H1 (cell line): ENCODE results near the gene GMFB. TPM values are rescaled to one million over a fixed set of nuclear protein-coding genes. Genes with fewer than 3 reads are reported as not detected.
A peak's percentile ranks its signal among the peaks of the same experiment; 100 is the strongest.

ENCODE experiments used
- CTCF ChIA-PET: fragments of 300-600 bp; sonication (Branson Sonifier 250); formaldehyde crosslinking; loops from one replicate; lab custom pipeline; 2021; ENCODE audit not compliant: partially characterized antibody; lab: Charles Lee
- POLR2A ChIA-PET: fragments of 300-600 bp; sonication (Branson Sonifier 250); formaldehyde crosslinking; loops from one replicate; lab custom pipeline; 2021; ENCODE audit warnings: inconsistent platforms; ENCODE audit not compliant: partially characterized antibody; lab: Charles Lee
- DNase-seq, 2 experiments: peaks; one replicate each; pipeline versions ENCODE4 v3.0.0 to v3.0.0-alpha.2; 2010 to 2022; ENCODE audit warnings: low spot score in 2 of 2, low read depth in 1 of 2, mixed read lengths in 1 of 2
- FAIRE-seq: peaks from 2 replicates; lab custom pipeline; 2011; peaks lifted over from hg19 to GRCh38; lab: Jason Lieb, UNC
- H2AFZ ChIP-seq: 2 replicates; pipeline ENCODE4 v1.8.1; 2012; ENCODE audit warnings: low read length, inconsistent platforms
- H2AK5ac ChIP-seq: 2 replicates; pipeline ENCODE4 v1.6.1; 2013; ENCODE audit warnings: low read depth, low read length
- H2BK120ac ChIP-seq: replicated peaks from 2 replicates; pipeline ENCODE3; 2013; ENCODE audit warnings: low read depth, low read length, inconsistent platforms
- H2BK12ac ChIP-seq: 2 replicates; pipeline ENCODE4 v1.6.1; 2013; ENCODE audit warnings: low read depth, low read length
- H2BK15ac ChIP-seq: 2 replicates; pipeline ENCODE4 v1.6.1; 2013; ENCODE audit warnings: low read length
- H2BK20ac ChIP-seq: 2 replicates; pipeline ENCODE4 v1.6.1; 2013; ENCODE audit warnings: low read length
- H2BK5ac ChIP-seq: 2 replicates; pipeline ENCODE4 v1.6.1; 2013; ENCODE audit warnings: low read depth, low read length
- H3K14ac ChIP-seq: 2 replicates; pipeline ENCODE4 v1.6.1; 2013; ENCODE audit warnings: inconsistent platforms; ENCODE audit not compliant: insufficient read length
- H3K18ac ChIP-seq: 2 replicates; pipeline ENCODE4 v1.6.1; 2013; ENCODE audit warnings: low read length; ENCODE audit errors: extremely low read depth
- H3K23ac ChIP-seq: 2 replicates; pipeline ENCODE4 v1.6.1; 2013; ENCODE audit warnings: inconsistent platforms; ENCODE audit not compliant: insufficient read length
- H3K23me2 ChIP-seq: 2 replicates; pipeline ENCODE4 v1.6.1; 2013; ENCODE audit warnings: low read depth, low read length
- H3K27ac ChIP-seq: 2 replicates; pipeline ENCODE4 v1.6.1; 2011; ENCODE audit warnings: low read depth, low read length, inconsistent platforms
- H3K27me3 ChIP-seq, 4 experiments: replicated peaks in 1 of 4; 1 replicate in 1 of 4; 2 replicates in 3 of 4; pipeline versions ENCODE4 v1.6.1 to v1.8.1; 2011 to 2013; ENCODE audit warnings: low read length in 3 of 4, mild to moderate bottlenecking in 3 of 4, inconsistent platforms in 2 of 4, mixed read lengths in 2 of 4, moderate library complexity in 1 of 4; ENCODE audit not compliant: control insufficient read depth in 3 of 4, insufficient read depth in 3 of 4; ENCODE audit errors: extremely low read depth in 1 of 4
- H3K36me3 ChIP-seq, 4 experiments: 2 replicates each; pipeline versions ENCODE4 v1.6.1 to v1.8.1; 2011 to 2013; ENCODE audit warnings: mild to moderate bottlenecking in 4 of 4, low read length in 3 of 4, moderate library complexity in 2 of 4, control low read depth in 1 of 4, inconsistent platforms in 1 of 4; ENCODE audit not compliant: insufficient read depth in 4 of 4, control insufficient read depth in 2 of 4
- H3K4ac ChIP-seq: replicated peaks from 2 replicates; pipeline ENCODE3; 2013; ENCODE audit warnings: low read length, low read depth, mixed read lengths, inconsistent platforms; ENCODE audit not compliant: insufficient read length
- H3K4me1 ChIP-seq, 4 experiments: replicated peaks in 1 of 4; 1 replicate in 1 of 4; 2 replicates in 3 of 4; pipeline versions ENCODE4 v1.6.1 to v1.8.1; 2011 to 2013; ENCODE audit warnings: low read length in 3 of 4, inconsistent platforms in 2 of 4, mixed read lengths in 1 of 4; ENCODE audit not compliant: insufficient read depth in 4 of 4, control insufficient read depth in 3 of 4
- H3K4me2 ChIP-seq, 2 experiments: 2 replicates each; pipeline versions ENCODE4 v1.6.1 to v1.8.1; 2011 to 2013; ENCODE audit warnings: low read depth in 2 of 2, low read length in 2 of 2, control low read depth in 1 of 2, inconsistent platforms in 1 of 2, mild to moderate bottlenecking in 1 of 2; ENCODE audit not compliant: insufficient read depth in 1 of 2
- H3K4me3 ChIP-seq, 4 experiments: fragments of 200-600, 300-600 bp in 1 of 4; sonication (generic), shearing (Covaris generic), sonication (Bioruptor Twin) in 1 of 4; 2 replicates each; pipeline versions ENCODE4 v1.5.1 to v1.8.1; 2011 to 2016; ENCODE audit warnings: low read length in 4 of 4, low read depth in 3 of 4, control low read depth in 2 of 4, inconsistent platforms in 2 of 4, mild to moderate bottlenecking in 2 of 4, mixed read lengths in 1 of 4, moderate library complexity in 1 of 4; ENCODE audit not compliant: insufficient read depth in 2 of 4; ENCODE audit errors: extremely low read depth in 1 of 4
- H3K56ac ChIP-seq: replicated peaks from 2 replicates; pipeline ENCODE3; 2013; ENCODE audit warnings: low read depth, mild to moderate bottlenecking, mixed read lengths, low read length, inconsistent platforms; ENCODE audit not compliant: insufficient read length
- H3K79me1 ChIP-seq: 2 replicates; pipeline ENCODE4 v1.6.1; 2013; ENCODE audit warnings: low read depth, low read length, control low read depth
- H3K79me2 ChIP-seq, 2 experiments: 2 replicates each; pipeline versions ENCODE4 v1.6.1 to v1.8.1; 2012 to 2013; ENCODE audit warnings: low read length in 2 of 2, mild to moderate bottlenecking in 2 of 2, inconsistent platforms in 1 of 2; ENCODE audit not compliant: insufficient read depth in 2 of 2, control insufficient read depth in 1 of 2
- H3K9ac ChIP-seq, 4 experiments: replicated peaks in 1 of 4; 1 replicate in 1 of 4; 2 replicates in 3 of 4; pipeline versions ENCODE4 v1.6.1 to v1.8.1; 2011 to 2013; ENCODE audit warnings: low read depth in 3 of 4, low read length in 3 of 4, control low read depth in 2 of 4, mild to moderate bottlenecking in 2 of 4, moderate library complexity in 2 of 4, inconsistent platforms in 1 of 4; ENCODE audit errors: extremely low read depth in 1 of 4
- H3K9me3 ChIP-seq, 2 experiments: 2 replicates each; pipeline versions ENCODE4 v1.6.1 to v1.8.1; 2012 to 2013; ENCODE audit warnings: mild to moderate bottlenecking in 2 of 2, moderate library complexity in 2 of 2, control low read depth in 1 of 2, inconsistent platforms in 1 of 2, low read depth in 1 of 2, low read length in 1 of 2, mixed read lengths in 1 of 2; ENCODE audit not compliant: insufficient read depth in 2 of 2
- H4K20me1 ChIP-seq, 2 experiments: replicated peaks in 1 of 2; 2 replicates each; pipeline versions ENCODE3 to v1.8.1; 2011 to 2013; ENCODE audit warnings: inconsistent platforms in 2 of 2, low read length in 2 of 2, mild to moderate bottlenecking in 1 of 2; ENCODE audit not compliant: insufficient read depth in 2 of 2, control insufficient read depth in 1 of 2
- H4K5ac ChIP-seq: 2 replicates; pipeline ENCODE4 v1.6.1; 2013; ENCODE audit warnings: low read length, low read depth, mixed read lengths, inconsistent platforms; ENCODE audit not compliant: insufficient read length
- H4K8ac ChIP-seq: 2 replicates; pipeline ENCODE4 v1.8.0; 2013; ENCODE audit warnings: mild to moderate bottlenecking, moderate library complexity, low read length, inconsistent platforms; ENCODE audit not compliant: insufficient read depth; ENCODE audit errors: extremely low read depth
- H4K91ac ChIP-seq: replicated peaks from 2 replicates; pipeline ENCODE3; 2013; ENCODE audit warnings: low read length, mixed read lengths, inconsistent platforms; ENCODE audit not compliant: insufficient read length
- BCL11A ChIP-seq, 2 experiments: IDR thresholded peaks; one replicate each; pipeline ENCODE4 v1.6.1; 2011; ENCODE audit warnings: low read depth in 2 of 2, low read length in 2 of 2, mild to moderate bottlenecking in 2 of 2
- BRCA1 ChIP-seq: IDR thresholded peaks from 2 replicates; pipeline ENCODE4 v1.6.1; 2012; ENCODE audit warnings: low read depth, low read length, improper control_type of control experiment
- E2F6 ChIP-seq: IDR thresholded peaks from 2 replicates; pipeline ENCODE4 v1.6.1; 2012; ENCODE audit warnings: inconsistent platforms
- EP300 ChIP-seq, 2 experiments: IDR thresholded peaks; 1 replicate in 1 of 2; 2 replicates in 1 of 2; pipeline ENCODE4 v1.6.1; 2011 to 2012; ENCODE audit warnings: low read depth in 2 of 2, low read length in 2 of 2, mild to moderate bottlenecking in 2 of 2, borderline replicate concordance in 1 of 2, inconsistent platforms in 1 of 2, moderate library complexity in 1 of 2
- GABPA ChIP-seq: IDR thresholded peaks from 2 replicates; pipeline ENCODE4 v1.6.1; 2011; ENCODE audit warnings: mild to moderate bottlenecking, low read length, moderate library complexity, borderline replicate concordance; ENCODE audit not compliant: insufficient read depth
- MAFK ChIP-seq: IDR thresholded peaks from 2 replicates; pipeline ENCODE4 v1.6.1; 2012; ENCODE audit warnings: low read depth, mild to moderate bottlenecking, improper control_type of control experiment, low read length
- NANOG ChIP-seq: IDR thresholded peaks from 2 replicates; pipeline ENCODE4 v1.6.1; 2011; ENCODE audit warnings: low read length, low read depth, mild to moderate bottlenecking, inconsistent platforms; ENCODE audit not compliant: insufficient read depth, poor library complexity, severe bottlenecking
- POLR2AphosphoS5 ChIP-seq: IDR thresholded peaks from 2 replicates; pipeline ENCODE4 v1.6.1; 2011; ENCODE audit warnings: low read depth, low read length
- RFX5 ChIP-seq: IDR thresholded peaks from 2 replicates; pipeline ENCODE4 v1.6.1; 2011; ENCODE audit warnings: low read depth, low read length, improper control_type of control experiment, borderline replicate concordance
- SIN3A ChIP-seq, 2 experiments: IDR thresholded peaks in 1 of 2; conservative IDR thresholded peaks in 1 of 2; 2 replicates each; pipeline ENCODE4 v1.6.1; 2011 to 2012; ENCODE audit warnings: low read length in 2 of 2, improper control_type of control experiment in 1 of 2, low read depth in 1 of 2, mild to moderate bottlenecking in 1 of 2
- SP2 ChIP-seq: IDR thresholded peaks from 2 replicates; pipeline ENCODE4 v1.6.1; 2012; ENCODE audit warnings: mild to moderate bottlenecking, low read length, inconsistent platforms
- TAF1 ChIP-seq: IDR thresholded peaks from 2 replicates; pipeline ENCODE4 v1.6.1; 2011; ENCODE audit warnings: mild to moderate bottlenecking, low read depth, low read length
- TCF12 ChIP-seq: IDR thresholded peaks from 2 replicates; pipeline ENCODE4 v1.6.1; 2011; ENCODE audit warnings: low read depth, mild to moderate bottlenecking, low read length
- YY1 ChIP-seq: IDR thresholded peaks from 2 replicates; pipeline ENCODE4 v1.6.1; 2011; ENCODE audit warnings: low read depth, mild to moderate bottlenecking, low read length
- WGBS, 2 experiments: shearing (Covaris generic) in 1 of 2; methylation state at CpG; one replicate each; pipeline versions ENCODE4 v1.1.6 to v1.1.7; 2013 to 2015; ENCODE audit warnings: low lambda C conversion rate in 2 of 2, mixed read lengths in 2 of 2, inconsistent platforms in 1 of 2, low coverage in 1 of 2, missing lambda C conversion rate in 1 of 2; ENCODE audit not compliant: insufficient replicate concordance in 2 of 2, insufficient coverage in 1 of 2, insufficient read length in 1 of 2; ENCODE audit errors: extremely low coverage in 1 of 2, missing lambda C conversion rate in 1 of 2; 5-methylcytosine and 5-hydroxymethylcytosine counted together
- polyA plus RNA-seq, 7 experiments: library from polyadenylated mRNA; depleted of rRNA in 3 of 7; stranded (reverse) in 5 of 7; unstranded in 2 of 7; fragments of >200 nt in 5 of 7; fragments of 200-250 nt in 2 of 7; gene quantifications; 1 replicate in 5 of 7; 2 replicates in 1 of 7; 4 replicates in 1 of 7; pipeline versions ENCODE4 v1.2.1 to v1.2.3, GENCODE V29; 2011 to 2013; ENCODE audit warnings: missing spikeins in 2 of 7, mixed read lengths in 2 of 7
- total RNA-seq: library from RNA; stranded (reverse); fragmentation: NEBNext Ultra II Directional; extraction: Animal tissue kit (Norgen Biotek cat#: 25700); gene quantifications from 2 replicates; pipeline ENCODE4 v1.2.1, GENCODE V29; 2021

GMFB gene
- total and polyA plus RNA-seq, 2 of the 8 experiments (the other 6 are each of a cell fraction or from before 2014, with no cell fraction given) = 17.9 to 77.3 TPM

DNA sequence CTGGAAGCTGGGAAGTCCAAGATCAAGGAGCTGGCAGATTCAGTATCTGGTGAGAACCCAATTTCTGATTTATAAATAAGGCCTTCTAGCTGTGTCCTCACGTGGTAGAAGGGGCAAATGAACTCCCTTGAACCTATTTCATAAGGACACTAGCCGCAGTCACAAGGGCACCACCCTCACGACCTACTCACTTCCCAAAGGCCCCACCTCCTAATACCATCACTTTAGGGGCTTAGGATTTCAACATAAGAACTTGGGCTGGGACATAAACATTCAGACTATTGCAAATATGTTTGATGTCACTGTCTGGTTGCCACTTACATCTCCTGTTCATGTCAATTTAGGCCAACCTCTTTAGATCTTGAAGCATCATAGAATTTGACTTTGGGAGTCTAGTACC is 36.8 kb downstream of the GMFB start:
- DNase-seq (no peak), FAIRE-seq (no peak)
- no peak overlapping the region for H2BK20ac ChIP-seq
- no peaks in the 10 kb centered on the region for H3K27me3 ChIP-seq
- H3K4me2 ChIP-seq = no peak overlapping the region
- WGBS, 2 experiments = 92% methylated on average over 3 of the region's 3 CpGs; no CpG with 5 or more reads in 1 of the 2 experiments
- no peak overlapping the region for H4K91ac ChIP-seq
- H4K5ac ChIP-seq = no peak overlapping the region
- no peak overlapping the region for H4K8ac ChIP-seq
- H3K9ac ChIP-seq = no peak overlapping the region
- H2BK15ac ChIP-seq = no peak overlapping the region
- ChIA-PET POLR2A (interaction anchor here (1.2 kb wide), 1 partner anchor 10 kb away, joined by 4 read pairs; no protein-coding TSS in a partner anchor), CTCF (interaction anchor here (0.6 to 1.1 kb wide), 3 partner anchors 11 to 322 kb away, joined by 3 to 5 read pairs (median 3); no protein-coding TSS in a partner anchor)
- H3K79me2 ChIP-seq = no peaks in the 10 kb centered on the region
- H2BK120ac ChIP-seq = no peak overlapping the region
- no peak overlapping the region for H3K4ac ChIP-seq
- H2BK12ac ChIP-seq = no peak overlapping the region
- 0 out of 2 replicates have a peak overlapping the region, but pooled peaks have one; percentile 7 for H2AFZ ChIP-seq
- no peak overlapping the region for H3K27ac ChIP-seq
- H3K23ac ChIP-seq = no peak overlapping the region
- H3K14ac ChIP-seq = no peak overlapping the region
- no peaks in the 10 kb centered on the region for H3K4me1 ChIP-seq
- no peak overlapping the region for H3K18ac ChIP-seq
- H3K36me3 ChIP-seq = no peaks in the 10 kb centered on the region
- no peaks in the 10 kb centered on the region for H3K23me2 ChIP-seq
- no peaks in the 10 kb centered on the region for H3K79me1 ChIP-seq
- no peak overlapping the region for H3K56ac ChIP-seq
- no peak overlapping the region for H2AK5ac ChIP-seq
- H3K4me3 ChIP-seq = no peak overlapping the region
- no peaks in the 10 kb centered on the region for H4K20me1 ChIP-seq
- no peaks in the 10 kb centered on the region for H3K9me3 ChIP-seq
- H2BK5ac ChIP-seq = no peak overlapping the region
- TF ChIP-seq RFX5 (no peak), TAF1 (no peak), GABPA (no peak), YY1 (no peak), E2F6 (no peak), NANOG (no peak), TCF12 (no peak), BRCA1 (no peak), EP300 (IDR thresholded peaks at IDR 0.05; ENCODE audit: borderline replicate concordance in 1 of 2, low read depth in 2 of 2, low read length in 2 of 2) (no peak), BCL11A (IDR thresholded peaks at IDR 0.05; ENCODE audit: low read depth in 2 of 2, low read length in 2 of 2) (no peak), SP2 (no peak), MAFK (no peak), SIN3A (conservative IDR thresholded peaks at IDR 0.05 in 1 of 2, IDR thresholded peaks at IDR 0.05 in 1 of 2; ENCODE audit: low read depth in 1 of 2, low read length in 2 of 2) (no peak), POLR2AphosphoS5 (no peak)
